ENCODE measurements around the gene MFGE8. TPM values are rescaled to one million over a fixed set of nuclear protein-coding genes. Genes with fewer than 3 reads are reported as not detected.

Gene MFGE8
- total RNA-seq, 6 experiments from 2014 or later, result 9.7 to 20.4 (median 17.6) TPM

GRCh38 chr15:88911766-88912118 lies 1.4 kb downstream of the MFGE8 start:
- no peak for ATAC-seq
- H3K4me3 ChIP-seq, result no peak overlapping the region
- TF ChIP-seq POLR2A (IDR thresholded peaks at IDR 0.05), result no peak
- TF ChIP-seq CTCF (IDR thresholded peaks at IDR 0.05), result no peak
- WGBS (ENCODE audit: insufficient coverage, low coverage, low lambda C conversion rate, missing lambda C conversion rate), result 82% methylated on average over 2 of the region's 5 CpGs
- H3K4me1 ChIP-seq, result peaks cover 0 to 3% (median 0%) of the 10 kb centered on the region in 4 donors
- no peak for DNase-seq
- intact Hi-C loops (cut with DNase I), result no loop called here
- H3K9me3 ChIP-seq, result no peaks in the 10 kb centered on the region
- no peak overlapping the region for H3K27ac ChIP-seq
- no peaks in the 10 kb centered on the region for H3K27me3 ChIP-seq
- no peaks in the 10 kb centered on the region for H3K36me3 ChIP-seq

GRCh38 chr15:88909956-88910831 lies 3.0 kb downstream of the MFGE8 start:
- Histone ChIP-seq H3K36me3 (no peaks in the 10 kb centered on the region), H3K4me1 (no peaks in the 10 kb centered on the region), H3K27me3 (no peaks in the 10 kb centered on the region), H3K27ac (no peak overlapping the region), H3K9me3 (no peaks in the 10 kb centered on the region), H3K4me3 (no peak overlapping the region)
- intact Hi-C loops (cut with DNase I), result loop anchor here in 1 of 2 donors (5.0 kb wide), 1 partner anchor 107 kb away; no protein-coding TSS in a partner anchor
- DNase-seq (no peak), ATAC-seq (no peak)
- TF ChIP-seq POLR2A (IDR thresholded peaks at IDR 0.05) (no peak), CTCF (IDR thresholded peaks at IDR 0.05) (no peak)
- WGBS (ENCODE audit: insufficient coverage, low coverage, low lambda C conversion rate, missing lambda C conversion rate), result 77% methylated on average over 3 of the region's 12 CpGs

GRCh38 chr15:88908697-88909621 lies 4.2 kb downstream of the MFGE8 start:
- H3K27ac ChIP-seq, result no peak overlapping the region
- intact Hi-C loops (cut with DNase I), result loop anchor here in 1 of 2 donors (5.0 kb wide), 1 partner anchor 108 kb away; no protein-coding TSS in a partner anchor

More at GRCh38 chr15:88908697-88909621, 4.2 kb downstream of the MFGE8 start:
- WGBS (ENCODE audit: insufficient coverage, low coverage, low lambda C conversion rate, missing lambda C conversion rate), result 90% methylated on average over 6 of the region's 16 CpGs
- Histone ChIP-seq H3K36me3 (no peaks in the 10 kb centered on the region), H3K27me3 (no peaks in the 10 kb centered on the region), H3K9me3 (no peaks in the 10 kb centered on the region), H3K4me1 (no peaks in the 10 kb centered on the region), H3K4me3 (no peak overlapping the region)
- TF ChIP-seq CTCF (IDR thresholded peaks at IDR 0.05) (no peak), POLR2A (IDR thresholded peaks at IDR 0.05) (no peak)
- ATAC-seq (no peak), DNase-seq (peak in 1 of 3 donors; percentile 46)

All from right lobe of liver (tissue), 6 donors.